GM12878 (cell line): Measurements from ENCODE around the gene CEP76. TPM values are rescaled to one million over a fixed set of nuclear protein-coding genes. Genes with fewer than 3 reads are reported as not detected.

Experiments
- ATAC-seq: fragments of 200-7000 bp; cut with Tn5 transposase; 3 replicates; pipeline ENCODE4 v1.9.1; 2020; ENCODE audit warnings: mild to moderate bottlenecking, moderate library complexity
- Bru-seq: library from RNA; stranded (reverse); fragments of 400-500 nt; gene quantifications from one replicate; lab custom pipeline; 2021; lab: Mats Ljungman, UMichigan
- BruChase-seq, 2 experiments: library from RNA; stranded (reverse); fragments of 400-500 nt; gene quantifications; one replicate each; lab custom pipeline; 2021; lab: Mats Ljungman, UMichigan
- BruUV-seq: library from RNA; stranded (reverse); fragments of 400-500 nt; replicated peaks from 2 replicates; lab custom pipeline; 2021; lab: Mats Ljungman, UMichigan
- CTCF ChIA-PET: fragments of 300-600 bp; sonication (Branson Sonifier 250); formaldehyde crosslinking; extraction: SDS; loops from one replicate; lab custom pipeline; 2021; ENCODE audit warnings: inconsistent platforms; lab: Yijun Ruan, JAX
- POLR2A ChIA-PET: fragments of 350-600 bp; formaldehyde crosslinking; extraction: SDS; loops from one replicate; lab custom pipeline; 2021; ENCODE audit warnings: inconsistent platforms; lab: Charles Lee
- RAD21 ChIA-PET: fragments of 300-600 bp; sonication (Branson Sonifier 250); formaldehyde crosslinking; loops from one replicate; lab custom pipeline; 2023; ENCODE audit warnings: antibody characterized with exemption; ENCODE audit not compliant: unreplicated experiment; lab: Charles Lee
- SMC1A ChIA-PET: fragments of 300-600 bp; sonication (Branson Sonifier 250); formaldehyde crosslinking; loops from one replicate; lab custom pipeline; 2023; ENCODE audit not compliant: unreplicated experiment, uncharacterized antibody; lab: Charles Lee
- DNase-seq: peaks from one replicate; pipeline ENCODE4 v3.0.0-alpha.2; 2011; ENCODE audit warnings: low read depth, low spot score
- FAIRE-seq: peaks from 3 replicates; lab custom pipeline; 2011; peaks lifted over from hg19 to GRCh38; lab: Jason Lieb, UNC
- H2AFZ ChIP-seq: 2 replicates; pipeline ENCODE4 v1.6.0; 2011; ENCODE audit warnings: low read depth, low read length, control low read depth; ENCODE audit not compliant: control insufficient read depth
- H3K27ac ChIP-seq: 2 replicates; pipeline ENCODE4 v1.5.1; 2011; ENCODE audit warnings: control low read depth; ENCODE audit not compliant: control insufficient read depth, insufficient read depth
- H3K27me3 ChIP-seq, 2 experiments: replicated peaks in 1 of 2; 2 replicates each; pipeline versions ENCODE4 v1.6.0 to v1.6.1; 2011; ENCODE audit warnings: low read length in 1 of 2; ENCODE audit not compliant: control insufficient read depth in 2 of 2, insufficient read depth in 2 of 2
- H3K36me3 ChIP-seq, 2 experiments: 2 replicates each; pipeline ENCODE4 v1.5.1; 2011; ENCODE audit warnings: low read length in 1 of 2; ENCODE audit not compliant: control insufficient read depth in 2 of 2, insufficient read depth in 2 of 2
- H3K4me1 ChIP-seq: 2 replicates; pipeline ENCODE4 v1.6.1; 2011; ENCODE audit warnings: mild to moderate bottlenecking, low read length, moderate library complexity, mixed read lengths; ENCODE audit not compliant: control insufficient read depth, insufficient read depth
- H3K4me2 ChIP-seq: 2 replicates; pipeline ENCODE4 v1.6.0; 2011; ENCODE audit warnings: control low read depth; ENCODE audit not compliant: control insufficient read depth, insufficient read depth
- H3K4me3 ChIP-seq: fragments of 200-600 bp; sonication (generic); 2 replicates; pipeline ENCODE4 v1.5.1; 2016
- H3K79me2 ChIP-seq: 2 replicates; pipeline ENCODE4 v1.6.0; 2011; ENCODE audit warnings: low read length; ENCODE audit not compliant: control insufficient read depth, insufficient read depth
- H3K9ac ChIP-seq: 2 replicates; pipeline ENCODE4 v1.8.0; 2011; ENCODE audit warnings: low read length, control low read depth, mixed read lengths; ENCODE audit not compliant: control insufficient read depth, insufficient read depth
- H3K9me3 ChIP-seq: replicated peaks from 3 replicates; pipeline ENCODE4 v1.5.1; 2011; ENCODE audit warnings: mild to moderate bottlenecking, low read length; ENCODE audit not compliant: control insufficient read depth, insufficient read depth
- H4K20me1 ChIP-seq: 2 replicates; pipeline ENCODE4 v1.6.0; 2011; ENCODE audit not compliant: control insufficient read depth, insufficient read depth
- BHLHE40 ChIP-seq, 2 experiments: fragments of 450-650 bp in 1 of 2; IDR thresholded peaks; 2 replicates each; pipeline ENCODE4 v1.6.1; 2011 to 2017; ENCODE audit warnings: low read depth in 2 of 2, borderline replicate concordance in 1 of 2, improper control_type of control experiment in 1 of 2, low read length in 1 of 2, mild to moderate bottlenecking in 1 of 2
- BMI1 ChIP-seq: fragments of 450-650 bp; IDR thresholded peaks from 2 replicates; pipeline ENCODE4 v1.6.1; 2016; ENCODE audit warnings: mild to moderate bottlenecking, moderate library complexity, borderline replicate concordance
- CBX3 ChIP-seq: fragments of 200-600 bp; sonication (generic); IDR thresholded peaks from 2 replicates; pipeline ENCODE4 v1.6.1; 2016; ENCODE audit warnings: low read depth, borderline replicate concordance
- CBX5 ChIP-seq: sonication (generic); IDR thresholded peaks from 2 replicates; pipeline ENCODE4 v1.6.1; 2016; ENCODE audit warnings: low read depth, moderate library complexity, mild to moderate bottlenecking, inconsistent platforms
- HDAC2 ChIP-seq: fragments of 200-600 bp; sonication (generic); IDR thresholded peaks from 2 replicates; pipeline ENCODE4 v1.6.1; 2017
- KLF5 ChIP-seq: fragments of 450-650 bp; IDR thresholded peaks from 2 replicates; pipeline ENCODE4 v1.6.1; 2014; ENCODE audit warnings: mild to moderate bottlenecking; ENCODE audit not compliant: partially characterized antibody
- MEF2B ChIP-seq: fragments of 450-650 bp; IDR thresholded peaks from 2 replicates; pipeline ENCODE4 v1.6.1; 2018; ENCODE audit warnings: mild to moderate bottlenecking, moderate library complexity; ENCODE audit not compliant: partially characterized antibody, poor library complexity, severe bottlenecking
- POU2F2 ChIP-seq: IDR thresholded peaks from 3 replicates; pipeline ENCODE4 v1.6.1; 2011; ENCODE audit warnings: low read depth, mild to moderate bottlenecking, low read length, borderline replicate concordance
- RFX5 ChIP-seq: IDR thresholded peaks from 2 replicates; pipeline ENCODE4 v1.6.1; 2011; ENCODE audit warnings: low read depth, low read length, improper control_type of control experiment
- TCF7 ChIP-seq: IDR thresholded peaks from 2 replicates; pipeline ENCODE4 v1.6.1; 2014; ENCODE audit warnings: antibody characterized with exemption, borderline replicate concordance
- WGBS: methylation state at CpG from one replicate; pipeline ENCODE4 v1.1.6; 2016; ENCODE audit warnings: low lambda C conversion rate; ENCODE audit not compliant: insufficient replicate concordance, insufficient coverage; ENCODE audit errors: missing lambda C conversion rate; 5-methylcytosine and 5-hydroxymethylcytosine counted together
- in situ Hi-C: fragments of 300-500 bp; cut with MboI; formaldehyde crosslinking; loops from 9 replicates; pipeline ENCODE4 v1.14.3; 2018; ENCODE audit warnings: mixed read lengths
- intact Hi-C: fragments of 100-400 bp; cut with micrococcal nuclease; formaldehyde crosslinking; loops from one replicate; pipeline ENCODE4 v1.14.2; 2022; ENCODE audit not compliant: unreplicated experiment
- long read RNA-seq, 2 experiments: library from polyadenylated mRNA; unstranded; transcript quantifications; one replicate each; pipeline ENCODE4 v2.0.0, GENCODE V29; 2019 to 2020
- polyA minus RNA-seq, 3 experiments: library from RNA; depleted of rRNA, polyadenylated mRNA; stranded (reverse); fragments of >200 nt; gene quantifications; 2 replicates each; pipeline ENCODE4 v1.2.3, GENCODE V29; 2011
- polyA plus RNA-seq, 11 experiments: library from polyadenylated mRNA; depleted of rRNA in 4 of 11; unstranded in 6 of 11; stranded (reverse) in 5 of 11; fragments of >200 nt; fragmentation: Nextera tagmentation in 4 of 11; fragmentation: Illumina TruSeq in 1 of 11; extraction: Ambion mirVana in 4 of 11; extraction: Trizol in 1 of 11; gene quantifications; 1 replicate in 1 of 11; 2 replicates in 10 of 11; pipeline versions ENCODE4 v1.2.1 to v1.2.3, GENCODE V29; 2011 to 2016; ENCODE audit warnings: inconsistent platforms in 2 of 11, missing spikeins in 2 of 11, low read depth in 1 of 11
- total RNA-seq, 4 experiments: library from RNA; depleted of rRNA in 3 of 4; stranded (reverse); fragments of >200 nt in 3 of 4; fragmentation: Illumina TruSeq in 1 of 4; extraction: Trizol in 1 of 4; gene quantifications; 2 replicates each; pipeline versions ENCODE4 v1.2.1 to v1.2.3, GENCODE V29; 2013 to 2021
- TF ChIP-seq, protein P1 (sequence below): fragments of 450-650 bp; IDR thresholded peaks from 2 replicates; pipeline ENCODE4 v1.6.1; 2018; ENCODE audit warnings: mild to moderate bottlenecking, low read depth, moderate library complexity; ENCODE audit not compliant: partially characterized antibody
- TF ChIP-seq, protein P2 (sequence below): IDR thresholded peaks from 2 replicates; pipeline ENCODE4 v1.6.1; 2011; ENCODE audit warnings: borderline replicate concordance, low read depth, mild to moderate bottlenecking, moderate library complexity, mixed read lengths, low read length; ENCODE audit not compliant: insufficient read depth; ENCODE audit errors: extremely low read length

Gene CEP76
- 19.7 and 21.1 TPM in 2 replicates for total RNA-seq (2013; cell fraction: nucleolus; rRNA removed)
- total RNA-seq (2014; rRNA removed) = 13.9 and 14.1 TPM in 2 replicates
- 13.2 and 13.7 TPM in 2 replicates for total RNA-seq (2014; rRNA removed; fragmentation: Illumina TruSeq; extraction: Trizol)
- total RNA-seq (2021) = 10.1 and 11.9 TPM in 2 replicates
- polyA plus RNA-seq (2011; ENCODE audit: low read depth) = 3.6 TPM
- polyA plus RNA-seq (2011; rRNA removed) = 13.7 and 21.5 TPM in 2 replicates
- 7.6 and 8.5 TPM in 2 replicates for polyA plus RNA-seq (2011; cell fraction: cytosol; rRNA removed)
- 9.5 and 12.3 TPM in 2 replicates for polyA plus RNA-seq (2011; cell fraction: nucleus; rRNA removed)
- polyA plus RNA-seq (2012) = 5.2 and 5.4 TPM in 2 replicates
- 10.7 and 13.5 TPM in 2 replicates for polyA plus RNA-seq (2014; fragmentation: Illumina TruSeq; extraction: Trizol)
- 1 to 10 TPM; 3.9 to 4.7 TPM for polyA plus RNA-seq (2014; fragmentation: Nextera tagmentation; extraction: Ambion mirVana)
- 13.8 and 14.7 TPM in 2 replicates for polyA plus RNA-seq (2014; rRNA removed)
- polyA plus RNA-seq (2016; fragmentation: Nextera tagmentation; extraction: Ambion mirVana) = 10 to 100 TPM; 12.8 to 14.9 TPM
- polyA minus RNA-seq (2011; rRNA and poly(A)+ RNA removed) = 20.1 and 25.6 TPM in 2 replicates
- 5.9 and 6.3 TPM in 2 replicates for polyA minus RNA-seq (2011; cell fraction: cytosol; rRNA and poly(A)+ RNA removed)
- 8.6 and 10.4 TPM in 2 replicates for polyA minus RNA-seq (2011; cell fraction: nucleus; rRNA and poly(A)+ RNA removed)
- percentile 75 among the genes with signal in this experiment for Bru-seq, nascent RNA
- percentile 64 among the genes with signal in this experiment for BruChase-seq, experiment 1, labeled RNA remaining after a 6-hour chase
- percentile 71 among the genes with signal in this experiment for BruChase-seq, experiment 2, labeled RNA remaining after a 2-hour chase
- long read RNA-seq, experiment 1, transcript CEP76-201 (12 exons, 2,939 nt) = major isoform, 6 of 19 reads
- long read RNA-seq, experiment 1, partial matches to known transcripts = 6 of 19 reads
- long read RNA-seq, experiment 1, other reads (novel, unspliced or antisense) = 5 of 19 reads
- long read RNA-seq, experiment 2, transcript CEP76-201 (12 exons, 2,939 nt) = major isoform, 42 of 79 reads
- long read RNA-seq, experiment 2, partial matches to known transcripts = 14 of 79 reads
- long read RNA-seq, experiment 2, other reads (novel, unspliced or antisense) = 19 of 79 reads

- SMC1A ChIA-PET = interaction anchor here (0.6 to 2.1 kb wide), 4 partner anchors 22 to 183 kb away, joined by 3 to 9 read pairs (median 4); no protein-coding TSS in a partner anchor
- peaks cover under 1 to 3% of the 10 kb centered on the region in 2 experiments; a peak in 1 of 4 replicates for H3K36me3 ChIP-seq
- TF ChIP-seq POU2F2 = peak; percentile 61; the same call in 1 of the 3 replicates
- no peak for TF ChIP-seq CBX3
- TF ChIP-seq MEF2B = peak; percentile 96
- no peak for TF ChIP-seq BMI1
- TF ChIP-seq KLF5 = peak; percentile 63
- no peak for TF ChIP-seq HDAC2
- TF ChIP-seq, protein P1, sequence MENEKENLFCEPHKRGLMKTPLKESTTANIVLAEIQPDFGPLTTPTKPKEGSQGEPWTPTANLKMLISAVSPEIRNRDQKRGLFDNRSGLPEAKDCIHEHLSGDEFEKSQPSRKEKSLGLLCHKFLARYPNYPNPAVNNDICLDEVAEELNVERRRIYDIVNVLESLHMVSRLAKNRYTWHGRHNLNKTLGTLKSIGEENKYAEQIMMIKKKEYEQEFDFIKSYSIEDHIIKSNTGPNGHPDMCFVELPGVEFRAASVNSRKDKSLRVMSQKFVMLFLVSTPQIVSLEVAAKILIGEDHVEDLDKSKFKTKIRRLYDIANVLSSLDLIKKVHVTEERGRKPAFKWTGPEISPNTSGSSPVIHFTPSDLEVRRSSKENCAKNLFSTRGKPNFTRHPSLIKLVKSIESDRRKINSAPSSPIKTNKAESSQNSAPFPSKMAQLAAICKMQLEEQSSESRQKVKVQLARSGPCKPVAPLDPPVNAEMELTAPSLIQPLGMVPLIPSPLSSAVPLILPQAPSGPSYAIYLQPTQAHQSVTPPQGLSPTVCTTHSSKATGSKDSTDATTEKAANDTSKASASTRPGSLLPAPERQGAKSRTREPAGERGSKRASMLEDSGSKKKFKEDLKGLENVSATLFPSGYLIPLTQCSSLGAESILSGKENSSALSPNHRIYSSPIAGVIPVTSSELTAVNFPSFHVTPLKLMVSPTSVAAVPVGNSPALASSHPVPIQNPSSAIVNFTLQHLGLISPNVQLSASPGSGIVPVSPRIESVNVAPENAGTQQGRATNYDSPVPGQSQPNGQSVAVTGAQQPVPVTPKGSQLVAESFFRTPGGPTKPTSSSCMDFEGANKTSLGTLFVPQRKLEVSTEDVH = no peak
- no peak for TF ChIP-seq TCF7
- no peak for TF ChIP-seq RFX5
- peak; percentile 28 to 62; a peak in 1 of 4 replicates for TF ChIP-seq BHLHE40 (IDR thresholded peaks at IDR 0.05; ENCODE audit: borderline replicate concordance in 1 of 2, low read depth in 2 of 2, low read length in 1 of 2)
- TF ChIP-seq, protein P2, sequence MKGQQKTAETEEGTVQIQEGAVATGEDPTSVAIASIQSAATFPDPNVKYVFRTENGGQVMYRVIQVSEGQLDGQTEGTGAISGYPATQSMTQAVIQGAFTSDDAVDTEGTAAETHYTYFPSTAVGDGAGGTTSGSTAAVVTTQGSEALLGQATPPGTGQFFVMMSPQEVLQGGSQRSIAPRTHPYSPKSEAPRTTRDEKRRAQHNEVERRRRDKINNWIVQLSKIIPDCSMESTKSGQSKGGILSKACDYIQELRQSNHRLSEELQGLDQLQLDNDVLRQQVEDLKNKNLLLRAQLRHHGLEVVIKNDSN = no peak
- TF ChIP-seq CBX5 = no peak
Measured at GRCh38 chr18:12702221-12703095, at the start of gene CEP76, which contains the start of gene PSMG2. Gene CEP76, minus strand, starts transcription at chr18:12702723. Its CDS starts 175 bp downstream, at chr18:12702548. Gene PSMG2, plus strand, starts transcription at chr18:12703042. Its CDS starts 66 bp downstream, at chr18:12703108.

More at GRCh38 chr18:12702221-12703095, at the start of gene CEP76, which contains the start of gene PSMG2:
- peak; percentile 92 for ATAC-seq
- H3K9me3 ChIP-seq = no peaks in the 10 kb centered on the region
- peak; percentile 53 for DNase-seq
- peak within 1 kb of the TSS; percentile 95 for H3K4me2 ChIP-seq
- peak within 1 kb of the TSS; percentile 98 for H3K27ac ChIP-seq
- BruUV-seq = no TSS peak
- peak; percentile 31 for FAIRE-seq
- H3K4me1 ChIP-seq = peaks cover 16% of the 10 kb centered on the region
- intact Hi-C loops (no loop called here), in situ Hi-C loops (no loop called here)
- H3K4me3 ChIP-seq = peak within 1 kb of the TSS; percentile 96
- CTCF ChIA-PET = interaction anchor here (0.7 to 1.1 kb wide), 2 partner anchors 9 to 310 kb away, joined by 4 read pairs; no protein-coding TSS in a partner anchor
- under 1% methylated on average over 74 of the region's 89 CpGs for WGBS
- POLR2A ChIA-PET = interaction anchor here (0.5 to 1.9 kb wide), 6 partner anchors 8 to 181 kb away, joined by 3 to 8 read pairs (median 6); partner anchors contain the start of gene PTPN2
- peaks cover 57% of the 10 kb centered on the region for H3K79me2 ChIP-seq
- no peaks in the 10 kb centered on the region for H3K27me3 ChIP-seq
- no peaks in the 10 kb centered on the region for H4K20me1 ChIP-seq
- H3K9ac ChIP-seq = peak within 1 kb of the TSS; percentile 72
- RAD21 ChIA-PET = interaction anchor here (0.7 to 1.1 kb wide), 3 partner anchors 21 to 224 kb away, joined by 3 read pairs; no protein-coding TSS in a partner anchor
- H2AFZ ChIP-seq = peak within 1 kb of the TSS; percentile 95
